B cell (primary cell): ENCODE measurements around the gene CCR6.

Experiments
- CTCF ChIP-seq: fragments of 200-600 bp; IDR thresholded peaks from one replicate; pipeline ENCODE4 v1.8.0; 2022; ENCODE audit warnings: antibody characterized with exemption, mild to moderate bottlenecking
- EZH2 ChIP-seq: IDR thresholded peaks from 2 replicates; pipeline ENCODE4 v1.6.1; 2012; ENCODE audit warnings: borderline replicate concordance, low read depth, mild to moderate bottlenecking, moderate library complexity, low read length; ENCODE audit not compliant: insufficient read depth, poor library complexity, severe bottlenecking

GRCh38 chr6:167146135-167146534, 23.2 kb downstream of the CCR6 start:
- TF ChIP-seq CTCF (no peak), EZH2 (no peak)
